PFSK-1 (cell line): Measurements from ENCODE around the gene CD164L2.

Experiments used
- SIN3A ChIP-seq: IDR thresholded peaks from 2 replicates; pipeline ENCODE4 v1.6.1; 2012; ENCODE audit warnings: mild to moderate bottlenecking, low read length, moderate library complexity, borderline replicate concordance; ENCODE audit not compliant: insufficient read depth
- TF ChIP-seq, protein P1 (sequence below), 2 experiments: IDR thresholded peaks; 2 replicates each; pipeline versions ENCODE4 v1.6.1 to v1.8.0; 2011 to 2012; ENCODE audit warnings: low read depth in 2 of 2, low read length in 2 of 2, control low read depth in 1 of 2, inconsistent platforms in 1 of 2, mild to moderate bottlenecking in 1 of 2, moderate library complexity in 1 of 2; ENCODE audit not compliant: insufficient read depth in 1 of 2

DNA sequence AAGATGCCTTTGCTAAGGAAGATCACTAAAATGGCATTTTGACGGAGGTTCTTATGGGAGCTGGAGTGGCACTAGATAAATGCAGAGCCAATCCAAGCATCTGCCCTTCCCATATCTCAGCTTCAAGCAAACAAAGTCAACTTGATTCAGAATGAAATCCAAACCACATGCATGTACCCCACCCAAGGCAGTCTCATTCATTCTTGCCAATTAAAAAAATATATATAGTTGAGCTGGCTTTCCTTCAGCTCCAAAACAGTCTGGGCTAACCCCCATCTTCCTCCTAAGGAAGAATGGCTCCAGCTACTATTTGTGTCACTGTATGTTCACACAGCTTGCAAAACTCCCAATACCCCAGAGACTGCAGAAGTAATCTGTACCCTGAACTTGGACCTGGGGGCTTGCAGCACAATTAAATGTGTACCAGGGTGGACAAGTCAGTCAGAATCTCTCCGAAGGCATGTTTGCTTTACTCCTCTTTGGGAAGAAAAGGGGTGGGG, 44.7 kb upstream of the CD164L2 start:
- TF ChIP-seq SIN3A, result no peak
- TF ChIP-seq, protein P1, sequence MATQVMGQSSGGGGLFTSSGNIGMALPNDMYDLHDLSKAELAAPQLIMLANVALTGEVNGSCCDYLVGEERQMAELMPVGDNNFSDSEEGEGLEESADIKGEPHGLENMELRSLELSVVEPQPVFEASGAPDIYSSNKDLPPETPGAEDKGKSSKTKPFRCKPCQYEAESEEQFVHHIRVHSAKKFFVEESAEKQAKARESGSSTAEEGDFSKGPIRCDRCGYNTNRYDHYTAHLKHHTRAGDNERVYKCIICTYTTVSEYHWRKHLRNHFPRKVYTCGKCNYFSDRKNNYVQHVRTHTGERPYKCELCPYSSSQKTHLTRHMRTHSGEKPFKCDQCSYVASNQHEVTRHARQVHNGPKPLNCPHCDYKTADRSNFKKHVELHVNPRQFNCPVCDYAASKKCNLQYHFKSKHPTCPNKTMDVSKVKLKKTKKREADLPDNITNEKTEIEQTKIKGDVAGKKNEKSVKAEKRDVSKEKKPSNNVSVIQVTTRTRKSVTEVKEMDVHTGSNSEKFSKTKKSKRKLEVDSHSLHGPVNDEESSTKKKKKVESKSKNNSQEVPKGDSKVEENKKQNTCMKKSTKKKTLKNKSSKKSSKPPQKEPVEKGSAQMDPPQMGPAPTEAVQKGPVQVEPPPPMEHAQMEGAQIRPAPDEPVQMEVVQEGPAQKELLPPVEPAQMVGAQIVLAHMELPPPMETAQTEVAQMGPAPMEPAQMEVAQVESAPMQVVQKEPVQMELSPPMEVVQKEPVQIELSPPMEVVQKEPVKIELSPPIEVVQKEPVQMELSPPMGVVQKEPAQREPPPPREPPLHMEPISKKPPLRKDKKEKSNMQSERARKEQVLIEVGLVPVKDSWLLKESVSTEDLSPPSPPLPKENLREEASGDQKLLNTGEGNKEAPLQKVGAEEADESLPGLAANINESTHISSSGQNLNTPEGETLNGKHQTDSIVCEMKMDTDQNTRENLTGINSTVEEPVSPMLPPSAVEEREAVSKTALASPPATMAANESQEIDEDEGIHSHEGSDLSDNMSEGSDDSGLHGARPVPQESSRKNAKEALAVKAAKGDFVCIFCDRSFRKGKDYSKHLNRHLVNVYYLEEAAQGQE (IDR thresholded peaks at IDR 0.05; ENCODE audit: insufficient read depth in 1 of 2, low read depth in 2 of 2, low read length in 2 of 2), result no peak
